HG03064 (cell line): ENCODE measurements around the gene CPEB2.

ENCODE experiments used
- ATAC-seq: cut with Tn5 transposase; IDR thresholded peaks from one replicate; pipeline ENCODE4 v1.9.1; 2021; ENCODE audit warnings: low read depth; ENCODE audit not compliant: unreplicated experiment

CPEB2 gene

DNA sequence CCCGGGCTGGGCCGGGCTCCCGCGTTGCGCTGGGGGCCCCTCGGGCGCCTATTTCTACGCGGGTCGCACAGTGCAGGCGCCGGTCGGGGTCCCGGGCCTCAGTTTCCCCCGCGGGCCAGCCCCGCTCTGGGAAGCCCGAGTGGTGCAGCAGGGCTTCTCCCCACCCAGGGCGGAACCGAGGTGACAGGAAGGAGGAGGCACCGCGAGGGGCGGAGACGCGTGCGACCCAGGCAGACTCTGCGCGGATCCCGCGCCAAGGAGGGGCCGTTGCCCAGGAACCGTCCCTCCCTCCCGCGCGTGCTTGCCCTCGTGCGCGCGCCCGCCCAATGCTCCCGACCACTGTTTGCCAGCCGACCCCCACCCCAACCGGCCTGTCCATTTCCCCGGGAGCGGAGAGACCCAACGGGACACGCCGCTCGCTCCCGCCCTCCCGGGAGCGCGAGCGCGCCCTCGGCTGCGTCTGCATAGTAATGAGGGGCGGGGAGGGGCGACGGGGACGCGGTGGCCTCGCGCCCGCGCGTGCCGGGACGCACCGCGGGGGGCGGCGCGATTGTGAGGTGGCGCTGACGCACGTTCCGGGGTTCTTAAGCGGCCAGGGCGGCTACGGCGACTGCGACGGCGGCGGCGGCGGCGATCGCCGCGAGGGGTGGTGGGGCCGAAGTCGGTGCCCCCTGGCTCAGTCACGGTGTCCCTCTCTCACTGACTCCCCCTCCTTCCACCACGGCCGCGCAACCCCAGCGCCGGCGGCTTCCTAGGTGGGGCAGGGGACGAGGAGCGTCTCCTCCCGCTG lies at the start of gene CPEB2:
CPEB2 (plus strand) TSS at position 613 of the 790 bp plus-strand sequence. CDS start 193 bp downstream, outside the sequence.
- peak; percentile 63 for ATAC-seq

GRCh38 chr4:14958436-14958835 lies 43.8 kb upstream of the CPEB2 start:
- no peak for ATAC-seq

- ATAC-seq = no peak
Measured at GRCh38 chr4:14961292-14961691, 41.0 kb upstream of the CPEB2 start.

DNA sequence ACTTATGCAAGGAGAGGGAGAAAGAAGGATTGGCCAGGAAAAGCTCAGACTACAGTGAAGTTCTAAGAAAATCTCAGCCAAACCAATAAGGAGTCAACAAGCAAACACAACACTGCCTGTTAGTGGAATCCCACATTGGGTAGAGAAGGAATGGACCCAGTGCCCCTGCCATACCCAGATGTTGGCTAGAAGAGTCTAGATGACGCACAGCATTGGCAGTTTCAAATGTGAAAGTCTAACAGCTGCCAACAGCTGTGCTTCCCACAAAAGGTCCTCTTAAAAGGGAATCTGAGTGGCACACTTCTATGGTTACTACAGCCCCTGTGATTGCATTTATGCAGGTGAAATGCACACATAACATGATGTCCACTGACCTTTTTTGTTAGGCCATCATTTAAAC lies 37.2 kb upstream of the CPEB2 start:
- no peak for ATAC-seq

DNA sequence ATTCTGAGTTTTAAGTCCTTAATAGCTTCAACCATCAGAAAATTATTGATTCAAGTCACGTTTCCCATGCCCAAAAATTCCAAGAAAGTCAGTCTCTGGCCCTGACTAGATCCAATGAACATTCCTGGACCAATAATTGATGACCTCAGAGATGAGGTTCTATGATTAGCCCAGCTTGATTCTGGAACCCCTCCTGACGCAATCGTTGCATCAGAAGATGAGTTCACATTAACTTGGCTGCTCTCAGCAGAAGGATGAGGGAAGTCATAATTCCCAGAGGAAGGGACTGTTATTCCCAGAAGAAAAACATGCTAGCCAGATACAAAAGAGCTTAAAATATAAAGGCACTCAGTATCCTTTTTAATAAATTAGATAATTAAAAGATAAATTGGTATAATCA lies 34.3 kb upstream of the CPEB2 start:
- no peak for ATAC-seq

GRCh38 chr4:14977830-14978229 lies 24.5 kb upstream of the CPEB2 start:
- no peak for ATAC-seq

- ATAC-seq = no peak
Measured at GRCh38 chr4:14984448-14984847, 17.8 kb upstream of the CPEB2 start.

- ATAC-seq = no peak
Measured at GRCh38 chr4:14985161-14985560, 17.1 kb upstream of the CPEB2 start.

GRCh38 chr4:14985843-14986242 lies 16.4 kb upstream of the CPEB2 start:
- ATAC-seq = no peak

GRCh38 chr4:14987054-14987453 lies 15.2 kb upstream of the CPEB2 start:
- ATAC-seq = no peak

DNA sequence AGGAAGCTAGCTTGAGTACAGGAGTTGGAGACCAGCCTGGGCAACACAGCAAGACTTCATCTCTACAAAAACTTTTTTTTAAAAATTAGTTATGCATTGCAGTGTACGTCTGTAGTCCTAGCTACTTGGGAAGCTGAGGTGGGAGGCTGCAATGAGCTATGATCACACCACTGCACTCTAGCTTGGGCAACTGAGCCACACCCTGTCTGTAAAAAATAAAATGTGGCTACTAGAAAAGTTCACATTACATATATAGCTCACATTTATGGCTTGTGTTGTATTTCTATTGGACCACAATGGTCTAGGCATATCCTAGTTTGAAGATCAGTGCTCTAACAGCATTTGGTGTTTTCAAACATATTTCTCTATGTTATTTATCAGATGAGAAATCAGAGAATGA lies 11.8 kb upstream of the CPEB2 start:
- no peak for ATAC-seq

DNA sequence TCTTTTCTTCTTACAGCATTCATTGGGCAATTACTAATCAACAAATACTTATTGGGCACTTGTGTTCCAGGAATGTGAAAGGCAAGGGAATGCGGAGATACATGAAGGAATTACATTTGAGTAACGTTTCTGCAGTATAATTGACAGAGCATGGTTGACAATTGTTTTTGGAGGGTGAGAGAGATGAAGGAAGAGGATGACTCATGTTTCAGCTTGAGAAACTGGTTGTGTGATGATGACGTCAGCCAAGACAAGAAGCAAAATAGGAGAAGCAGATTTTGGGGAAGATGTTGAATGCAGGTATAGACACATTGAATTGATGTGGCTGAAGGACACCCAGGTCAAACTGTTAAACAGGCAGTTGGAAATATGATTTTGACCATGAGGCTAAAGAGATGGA lies 8.0 kb upstream of the CPEB2 start:
- no peak for ATAC-seq

- ATAC-seq = peak; percentile 18
Measured at GRCh38 chr4:15001248-15001868, 923 bp upstream of the CPEB2 start.

- ATAC-seq = peak; percentile 13
Measured at GRCh38 chr4:15002659-15003400, 549 bp downstream of the CPEB2 start.

DNA sequence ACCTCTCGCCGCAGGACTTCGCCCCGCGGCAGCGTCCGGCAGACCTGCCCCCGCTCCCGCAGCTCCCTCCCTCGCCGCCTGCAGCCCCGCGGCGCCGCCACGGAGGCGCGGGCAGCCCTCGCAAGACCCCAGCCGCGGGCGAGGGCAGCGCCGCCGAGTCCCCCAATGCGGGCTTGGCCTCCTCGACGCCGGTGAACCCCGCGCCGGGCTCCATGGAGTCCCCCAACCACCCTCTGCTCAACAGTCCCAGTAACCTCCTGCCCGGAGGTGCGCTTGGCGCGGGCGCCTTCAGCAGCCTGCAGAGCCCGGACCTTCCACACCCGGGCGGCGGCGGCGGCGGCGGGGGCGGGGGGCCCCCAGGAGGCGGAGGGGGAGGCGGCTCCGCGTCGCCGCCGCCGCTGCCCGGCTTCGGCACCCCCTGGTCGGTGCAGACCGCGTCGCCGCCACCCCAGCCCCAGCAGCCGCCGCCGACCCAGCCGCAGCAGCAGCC lies 1.2 kb downstream of the CPEB2 start:
- ATAC-seq = peak; percentile 10

GRCh38 chr4:15003891-15004738 lies 1.8 kb downstream of the CPEB2 start:
- peak; percentile 0 for ATAC-seq

DNA sequence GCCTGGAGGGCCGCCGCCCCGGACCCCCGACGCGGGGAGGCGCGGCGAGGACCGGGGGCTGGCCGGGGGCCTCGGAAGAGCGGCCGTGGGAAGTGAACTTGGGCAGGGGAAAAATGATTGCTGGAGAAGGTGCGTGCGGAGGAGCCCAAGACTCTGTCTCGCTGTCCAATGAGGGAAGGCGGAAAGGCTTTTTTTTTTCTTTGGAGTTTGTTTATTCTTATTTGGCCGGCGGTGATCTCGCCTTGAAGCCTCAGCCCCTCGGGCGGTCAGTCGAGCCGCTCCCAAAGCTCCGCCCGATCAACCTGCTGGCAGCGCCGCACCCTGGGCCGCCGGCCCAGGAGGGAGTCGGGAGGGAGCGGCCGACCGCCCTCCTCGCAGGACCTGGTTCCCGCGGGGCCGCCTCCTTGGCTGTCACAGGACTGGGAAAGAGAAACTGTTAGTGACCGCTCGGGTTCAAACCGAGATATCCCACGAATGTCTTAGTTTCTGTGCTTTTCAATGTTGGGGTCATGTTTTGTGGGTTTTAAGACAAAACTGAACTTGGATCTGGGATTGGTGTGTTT lies 2.5 kb downstream of the CPEB2 start:
- no peak for ATAC-seq

GRCh38 chr4:15005474-15006115 lies 3.3 kb downstream of the CPEB2 start:
- no peak for ATAC-seq

DNA sequence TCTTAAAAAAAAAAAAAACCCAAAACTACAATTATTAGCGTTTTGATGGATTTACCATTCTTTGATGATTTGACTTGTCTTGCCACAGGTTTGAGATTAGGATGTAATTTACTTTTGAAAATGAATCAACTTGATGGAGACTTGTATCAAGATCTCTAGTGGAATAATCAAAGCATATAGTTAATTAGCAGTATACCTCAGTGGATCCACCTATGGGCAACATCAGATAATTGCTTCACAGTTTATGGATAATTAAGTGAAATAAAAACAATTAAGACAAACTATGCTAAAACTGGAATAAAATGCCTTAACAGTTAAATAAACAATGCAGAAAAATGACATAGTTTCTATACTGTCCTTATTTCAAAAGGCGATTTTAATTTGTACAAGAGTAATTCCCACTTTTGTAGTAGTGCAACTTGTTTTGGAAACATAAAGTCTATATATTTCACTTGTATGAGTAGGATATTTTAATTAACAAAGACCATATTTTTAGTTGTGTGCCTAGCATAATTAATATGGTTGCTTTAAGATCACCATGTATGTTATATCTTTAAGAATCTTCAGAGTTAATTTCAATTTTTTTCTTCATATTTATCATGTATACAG lies 4.2 kb downstream of the CPEB2 start:
- no peak for ATAC-seq
